ENCODE data around the gene MYL4. TPM values are rescaled to one million over a fixed set of nuclear protein-coding genes. Genes with fewer than 3 reads are reported as not detected.

The MYL4 gene
- total RNA-seq, 1 experiment from 2014 or later = 0.66 TPM

DNA sequence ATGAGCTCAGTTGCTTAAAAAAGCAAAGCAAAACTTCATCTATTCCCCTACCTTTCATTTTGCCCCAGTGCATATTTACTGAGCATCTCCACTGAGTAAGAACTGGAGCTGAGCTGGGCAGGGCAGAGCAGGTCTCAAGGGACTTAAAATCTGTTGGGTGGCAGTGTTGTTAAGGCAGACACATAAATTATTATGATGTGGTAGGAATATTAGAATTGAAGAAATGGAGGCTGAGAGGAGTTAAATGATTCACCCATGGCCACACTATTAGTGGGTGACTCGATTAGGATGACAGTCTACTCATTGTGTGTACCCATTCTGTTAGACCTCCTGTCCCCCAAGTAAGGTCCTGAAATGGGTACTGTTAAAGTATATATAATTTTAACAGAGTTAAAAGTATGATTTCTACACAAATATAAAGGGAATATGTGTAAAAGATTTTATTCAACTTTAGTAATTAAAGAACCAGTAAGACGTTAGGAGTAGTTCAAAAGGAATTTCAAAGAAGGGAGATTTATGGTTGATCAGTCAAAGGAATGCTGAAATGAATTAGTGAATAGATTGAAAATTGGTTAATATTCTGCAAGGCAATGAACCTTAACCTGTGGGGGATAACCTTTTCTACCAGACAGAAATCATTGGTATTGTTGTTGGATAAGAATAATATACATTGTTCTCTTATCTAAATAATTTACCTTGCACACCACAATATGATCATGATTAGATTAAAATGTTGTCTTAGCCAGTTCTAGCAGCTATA, 62.0 kb downstream of the MYL4 start:
- no peak overlapping the region for H3K14ac ChIP-seq (ENCODE audit: insufficient read depth, low read length)
- H3K23ac ChIP-seq (ENCODE audit: insufficient read length, low read depth, low read length) = no peak overlapping the region
- no peak overlapping the region for H3K9ac ChIP-seq (ENCODE audit: extremely low read depth, insufficient read length, low read length)
- H3T11ph ChIP-seq (ENCODE audit: low read length) = no peak overlapping the region
- no peak overlapping the region for H3K4ac ChIP-seq (ENCODE audit: low read depth, low read length)
- H3K18ac ChIP-seq (ENCODE audit: insufficient read length, low read depth, low read length) = no peak overlapping the region
- peaks cover 22 to 24% of the 10 kb centered on the region in 2 experiments for H3K4me1 Mint-ChIP-seq
- peaks cover 5% of the 10 kb centered on the region for H3K4me1 ChIP-seq (ENCODE audit: insufficient read depth, low read length)
- H2BK120ac ChIP-seq (ENCODE audit: low read depth, low read length, poor library complexity, severe bottlenecking) = no peak overlapping the region
- peaks cover 10 to 15% of the 10 kb centered on the region in 2 experiments for H3K9me3 Mint-ChIP-seq
- H3K27me3 ChIP-seq (ENCODE audit: insufficient read depth, low read length) = 0 out of 2 replicates have a peak, but pooled peaks cover 2% of the 10 kb centered on the region
- H3K79me1 ChIP-seq (ENCODE audit: insufficient read depth, low read depth, low read length, poor library complexity, severe bottlenecking) = no peaks in the 10 kb centered on the region
- no peak overlapping the region for H2BK20ac ChIP-seq (ENCODE audit: low read depth, low read length, poor library complexity, severe bottlenecking)
- H3K36me3 Mint-ChIP-seq (ENCODE audit: insufficient read depth in 1 of 3, low read depth in 3 of 3) = peaks cover 3 to 13% (median 5%) of the 10 kb centered on the region in 3 experiments; a peak in 6 of 7 replicates
- no peaks in the 10 kb centered on the region for H3K9me3 ChIP-seq (ENCODE audit: control insufficient read depth, low read depth, low read length)
- H3K23me2 ChIP-seq (ENCODE audit: insufficient read length, low read depth, low read length, poor library complexity, severe bottlenecking) = no peaks in the 10 kb centered on the region
- H3K4me2 ChIP-seq (ENCODE audit: insufficient read depth, insufficient read length, low read length) = no peak overlapping the region
- no peak overlapping the region for H3K56ac ChIP-seq (ENCODE audit: insufficient read length, low read depth, low read length)
- no peak overlapping the region for H4K8ac ChIP-seq (replicated peaks; ENCODE audit: insufficient read length, low read depth, low read length)
- no peak overlapping the region for H4K5ac ChIP-seq (ENCODE audit: insufficient read length, low read depth, low read length)
- H2BK5ac ChIP-seq (ENCODE audit: insufficient read length, low read length) = no peak overlapping the region
- TF ChIP-seq, protein P1, sequence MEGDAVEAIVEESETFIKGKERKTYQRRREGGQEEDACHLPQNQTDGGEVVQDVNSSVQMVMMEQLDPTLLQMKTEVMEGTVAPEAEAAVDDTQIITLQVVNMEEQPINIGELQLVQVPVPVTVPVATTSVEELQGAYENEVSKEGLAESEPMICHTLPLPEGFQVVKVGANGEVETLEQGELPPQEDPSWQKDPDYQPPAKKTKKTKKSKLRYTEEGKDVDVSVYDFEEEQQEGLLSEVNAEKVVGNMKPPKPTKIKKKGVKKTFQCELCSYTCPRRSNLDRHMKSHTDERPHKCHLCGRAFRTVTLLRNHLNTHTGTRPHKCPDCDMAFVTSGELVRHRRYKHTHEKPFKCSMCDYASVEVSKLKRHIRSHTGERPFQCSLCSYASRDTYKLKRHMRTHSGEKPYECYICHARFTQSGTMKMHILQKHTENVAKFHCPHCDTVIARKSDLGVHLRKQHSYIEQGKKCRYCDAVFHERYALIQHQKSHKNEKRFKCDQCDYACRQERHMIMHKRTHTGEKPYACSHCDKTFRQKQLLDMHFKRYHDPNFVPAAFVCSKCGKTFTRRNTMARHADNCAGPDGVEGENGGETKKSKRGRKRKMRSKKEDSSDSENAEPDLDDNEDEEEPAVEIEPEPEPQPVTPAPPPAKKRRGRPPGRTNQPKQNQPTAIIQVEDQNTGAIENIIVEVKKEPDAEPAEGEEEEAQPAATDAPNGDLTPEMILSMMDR (conservative IDR thresholded peaks at IDR 0.05) = no peak
- no peak overlapping the region for H2BK12ac ChIP-seq (ENCODE audit: insufficient read length, low read depth, low read length)
- H3K27me3 Mint-ChIP-seq (ENCODE audit: low read depth) = peaks cover 5% of the 10 kb centered on the region
- DNase-seq = no peak
- H4K91ac ChIP-seq (ENCODE audit: insufficient read length, low read depth, low read length) = no peak overlapping the region
- H2BK15ac ChIP-seq (ENCODE audit: low read depth, low read length) = no peak overlapping the region
- H3K27ac ChIP-seq (ENCODE audit: insufficient read length, low read depth, low read length) = no peak overlapping the region
- H3K79me2 ChIP-seq (ENCODE audit: insufficient read depth, low read length) = no peaks in the 10 kb centered on the region
- H3K27ac Mint-ChIP-seq = no peak overlapping the region
- no peak overlapping the region for H2AFZ ChIP-seq (ENCODE audit: low read length)
- WGBS (ENCODE audit: extremely low coverage, insufficient read length, low lambda C conversion rate) = no CpG with 5 or more reads among the region's 2 CpGs
- H2AK5ac ChIP-seq (ENCODE audit: insufficient read length, low read length) = no peak overlapping the region
- no peak overlapping the region for H3K4me3 Mint-ChIP-seq
- no peaks in the 10 kb centered on the region for H4K20me1 ChIP-seq (ENCODE audit: control insufficient read depth, insufficient read depth, insufficient read length)
